Measurements from ENCODE around the gene G6PC3.

G6PC3 gene

GRCh38 chr17:44081681-44082080, 11.1 kb downstream of the G6PC3 start:
- Histone ChIP-seq H3K4me3 (ENCODE audit: insufficient read depth, low read depth, low read length, poor library complexity, severe bottlenecking) (no peak overlapping the region), H3K27me3 (replicated peaks; ENCODE audit: control insufficient read depth, insufficient read depth, low read length, poor library complexity, severe bottlenecking) (no peaks in the 10 kb centered on the region), H3K4me1 (ENCODE audit: control insufficient read depth, insufficient read depth, low read length, poor library complexity, severe bottlenecking) (no peaks in the 10 kb centered on the region), H3K9me3 (ENCODE audit: control insufficient read depth, low read length) (no peaks in the 10 kb centered on the region), H3K36me3 (ENCODE audit: control insufficient read depth, insufficient read depth, low read length) (peaks cover 54% of the 10 kb centered on the region), H3K27ac (ENCODE audit: insufficient read depth, low read length, poor library complexity, severe bottlenecking) (no peak overlapping the region)
- DNase-seq = no peak

GRCh38 chr17:44082256-44082927, 11.9 kb downstream of the G6PC3 start:
- no peaks in the 10 kb centered on the region for H3K4me1 ChIP-seq (ENCODE audit: control insufficient read depth, insufficient read depth, low read length, poor library complexity, severe bottlenecking)
- no peaks in the 10 kb centered on the region for H3K27me3 ChIP-seq (replicated peaks; ENCODE audit: control insufficient read depth, insufficient read depth, low read length, poor library complexity, severe bottlenecking)
- H3K27ac ChIP-seq (ENCODE audit: insufficient read depth, low read length, poor library complexity, severe bottlenecking) = no peak overlapping the region
- H3K36me3 ChIP-seq (ENCODE audit: control insufficient read depth, insufficient read depth, low read length) = peaks cover 51% of the 10 kb centered on the region
- no peak for DNase-seq
- no peak overlapping the region for H3K4me3 ChIP-seq (ENCODE audit: insufficient read depth, low read depth, low read length, poor library complexity, severe bottlenecking)
- H3K9me3 ChIP-seq (ENCODE audit: control insufficient read depth, low read length) = no peaks in the 10 kb centered on the region

- no peaks in the 10 kb centered on the region for H3K9me3 ChIP-seq (ENCODE audit: control insufficient read depth, low read length)
- H3K27ac ChIP-seq (ENCODE audit: insufficient read depth, low read length, poor library complexity, severe bottlenecking) = no peak overlapping the region
- H3K27me3 ChIP-seq (replicated peaks; ENCODE audit: control insufficient read depth, insufficient read depth, low read length, poor library complexity, severe bottlenecking) = no peaks in the 10 kb centered on the region
- no peak overlapping the region for H3K4me3 ChIP-seq (ENCODE audit: insufficient read depth, low read depth, low read length, poor library complexity, severe bottlenecking)
- H3K4me1 ChIP-seq (ENCODE audit: control insufficient read depth, insufficient read depth, low read length, poor library complexity, severe bottlenecking) = no peaks in the 10 kb centered on the region
- peaks cover 42% of the 10 kb centered on the region for H3K36me3 ChIP-seq (ENCODE audit: control insufficient read depth, insufficient read depth, low read length)
- no peak for DNase-seq
These were observed 12.8 kb downstream of the G6PC3 start for GRCh38 chr17:44083250-44083849.

- no peak overlapping the region for H3K4me3 ChIP-seq (ENCODE audit: insufficient read depth, low read depth, low read length, poor library complexity, severe bottlenecking)
- H3K27ac ChIP-seq (ENCODE audit: insufficient read depth, low read length, poor library complexity, severe bottlenecking) = no peak overlapping the region
- H3K4me1 ChIP-seq (ENCODE audit: control insufficient read depth, insufficient read depth, low read length, poor library complexity, severe bottlenecking) = no peaks in the 10 kb centered on the region
- H3K36me3 ChIP-seq (ENCODE audit: control insufficient read depth, insufficient read depth, low read length) = peaks cover 42% of the 10 kb centered on the region
- no peaks in the 10 kb centered on the region for H3K9me3 ChIP-seq (ENCODE audit: control insufficient read depth, low read length)
- H3K27me3 ChIP-seq (replicated peaks; ENCODE audit: control insufficient read depth, insufficient read depth, low read length, poor library complexity, severe bottlenecking) = no peaks in the 10 kb centered on the region
- DNase-seq = no peak
These were observed 13.6 kb downstream of the G6PC3 start for GRCh38 chr17:44084131-44084538.

GRCh38 chr17:44084921-44085320, 14.4 kb downstream of the G6PC3 start:
- no peak for DNase-seq
- Histone ChIP-seq H3K9me3 (ENCODE audit: control insufficient read depth, low read length) (no peaks in the 10 kb centered on the region), H3K27ac (ENCODE audit: insufficient read depth, low read length, poor library complexity, severe bottlenecking) (no peak overlapping the region), H3K27me3 (replicated peaks; ENCODE audit: control insufficient read depth, insufficient read depth, low read length, poor library complexity, severe bottlenecking) (no peaks in the 10 kb centered on the region), H3K4me3 (ENCODE audit: insufficient read depth, low read depth, low read length, poor library complexity, severe bottlenecking) (no peak overlapping the region), H3K4me1 (ENCODE audit: control insufficient read depth, insufficient read depth, low read length, poor library complexity, severe bottlenecking) (no peaks in the 10 kb centered on the region), H3K36me3 (ENCODE audit: control insufficient read depth, insufficient read depth, low read length) (peaks cover 41% of the 10 kb centered on the region)

GRCh38 chr17:44085908-44086307, 15.4 kb downstream of the G6PC3 start:
- DNase-seq = no peak
- H3K27me3 ChIP-seq (replicated peaks; ENCODE audit: control insufficient read depth, insufficient read depth, low read length, poor library complexity, severe bottlenecking) = no peaks in the 10 kb centered on the region
- H3K27ac ChIP-seq (ENCODE audit: insufficient read depth, low read length, poor library complexity, severe bottlenecking) = no peak overlapping the region
- no peaks in the 10 kb centered on the region for H3K4me1 ChIP-seq (ENCODE audit: control insufficient read depth, insufficient read depth, low read length, poor library complexity, severe bottlenecking)
- H3K9me3 ChIP-seq (ENCODE audit: control insufficient read depth, low read length) = no peaks in the 10 kb centered on the region
- H3K4me3 ChIP-seq (ENCODE audit: insufficient read depth, low read depth, low read length, poor library complexity, severe bottlenecking) = no peak overlapping the region
- H3K36me3 ChIP-seq (ENCODE audit: control insufficient read depth, insufficient read depth, low read length) = peaks cover 32% of the 10 kb centered on the region

- Histone ChIP-seq H3K27me3 (replicated peaks; ENCODE audit: control insufficient read depth, insufficient read depth, low read length, poor library complexity, severe bottlenecking) (no peaks in the 10 kb centered on the region), H3K4me1 (ENCODE audit: control insufficient read depth, insufficient read depth, low read length, poor library complexity, severe bottlenecking) (no peaks in the 10 kb centered on the region), H3K27ac (ENCODE audit: insufficient read depth, low read length, poor library complexity, severe bottlenecking) (no peak overlapping the region), H3K9me3 (ENCODE audit: control insufficient read depth, low read length) (no peaks in the 10 kb centered on the region), H3K36me3 (ENCODE audit: control insufficient read depth, insufficient read depth, low read length) (peaks cover 38% of the 10 kb centered on the region), H3K4me3 (ENCODE audit: insufficient read depth, low read depth, low read length, poor library complexity, severe bottlenecking) (no peak overlapping the region)
- DNase-seq = peak in 1 of 3 donors; percentile 16
These were observed 16.1 kb downstream of the G6PC3 start for GRCh38 chr17:44086364-44087311.

GRCh38 chr17:44087319-44087718, 16.8 kb downstream of the G6PC3 start:
- Histone ChIP-seq H3K36me3 (ENCODE audit: control insufficient read depth, insufficient read depth, low read length) (peaks cover 42% of the 10 kb centered on the region), H3K27me3 (replicated peaks; ENCODE audit: control insufficient read depth, insufficient read depth, low read length, poor library complexity, severe bottlenecking) (no peaks in the 10 kb centered on the region), H3K4me1 (ENCODE audit: control insufficient read depth, insufficient read depth, low read length, poor library complexity, severe bottlenecking) (no peaks in the 10 kb centered on the region), H3K9me3 (ENCODE audit: control insufficient read depth, low read length) (no peaks in the 10 kb centered on the region), H3K27ac (ENCODE audit: insufficient read depth, low read length, poor library complexity, severe bottlenecking) (no peak overlapping the region), H3K4me3 (ENCODE audit: insufficient read depth, low read depth, low read length, poor library complexity, severe bottlenecking) (no peak overlapping the region)
- no peak for DNase-seq

- no peak overlapping the region for H3K27ac ChIP-seq (ENCODE audit: insufficient read depth, low read length, poor library complexity, severe bottlenecking)
- peaks cover 35% of the 10 kb centered on the region for H3K36me3 ChIP-seq (ENCODE audit: control insufficient read depth, insufficient read depth, low read length)
- DNase-seq = no peak
- H3K4me3 ChIP-seq (ENCODE audit: insufficient read depth, low read depth, low read length, poor library complexity, severe bottlenecking) = no peak overlapping the region
- H3K9me3 ChIP-seq (ENCODE audit: control insufficient read depth, low read length) = no peaks in the 10 kb centered on the region
- no peaks in the 10 kb centered on the region for H3K4me1 ChIP-seq (ENCODE audit: control insufficient read depth, insufficient read depth, low read length, poor library complexity, severe bottlenecking)
- no peaks in the 10 kb centered on the region for H3K27me3 ChIP-seq (replicated peaks; ENCODE audit: control insufficient read depth, insufficient read depth, low read length, poor library complexity, severe bottlenecking)
These were observed 17.7 kb downstream of the G6PC3 start for GRCh38 chr17:44088254-44088653.
